ENCODE results near the gene NAA80. TPM values are rescaled to one million over a fixed set of nuclear protein-coding genes. Genes with fewer than 3 reads are reported as not detected.

The NAA80 gene
- polyA plus RNA-seq, 1 donor from 2014 or later, result 4.6 TPM

- H3K9me2 ChIP-seq (ENCODE audit: insufficient read depth, low read length), result no peaks in the 10 kb centered on the region
- H3K9ac ChIP-seq (ENCODE audit: low read length), result no peak overlapping the region
- H3K36me3 ChIP-seq (ENCODE audit: insufficient read depth, low read length), result no peaks in the 10 kb centered on the region
- H2AFZ ChIP-seq (ENCODE audit: low read depth, low read length), result no peak overlapping the region
- no peak overlapping the region for H3K27ac ChIP-seq (ENCODE audit: low read length)
- no peaks in the 10 kb centered on the region for H3K9me3 ChIP-seq (ENCODE audit: low read length)
- H3K27me3 ChIP-seq (ENCODE audit: insufficient read depth, low read depth, low read length), result peaks cover 23% of the 10 kb centered on the region
- no peaks in the 10 kb centered on the region for H4K20me1 ChIP-seq (ENCODE audit: insufficient read depth)
- H3K4me2 ChIP-seq (ENCODE audit: low read length), result no peak overlapping the region
- no peaks in the 10 kb centered on the region for H3K79me2 ChIP-seq (replicated peaks; ENCODE audit: insufficient read depth, low read length)
- H3K4me3 ChIP-seq (ENCODE audit: low read length), result no peak overlapping the region
- TF ChIP-seq TAF1 (IDR thresholded peaks at IDR 0.05; ENCODE audit: low read depth), result no peak
- TF ChIP-seq MXI1 (conservative IDR thresholded peaks at IDR 0.05; ENCODE audit: poor library complexity, severe bottlenecking), result no peak
- no peak for TF ChIP-seq RAD21 (conservative IDR thresholded peaks at IDR 0.05)
- TF ChIP-seq SMC3 (conservative IDR thresholded peaks at IDR 0.05; ENCODE audit: poor library complexity), result no peak
- no peak for TF ChIP-seq CTCF (IDR thresholded peaks at IDR 0.05; ENCODE audit: poor library complexity, severe bottlenecking)
- no peak for TF ChIP-seq REST (IDR thresholded peaks at IDR 0.05; ENCODE audit: borderline replicate concordance)
- TF ChIP-seq EP300 (conservative IDR thresholded peaks at IDR 0.05; ENCODE audit: poor library complexity, severe bottlenecking), result no peak
- TF ChIP-seq EZH2 (IDR thresholded peaks at IDR 0.05; ENCODE audit: borderline replicate concordance, insufficient read depth, low read length, poor library complexity, severe bottlenecking), result no peak
- TF ChIP-seq POLR2AphosphoS5 (IDR thresholded peaks at IDR 0.05), result no peak
- no peaks in the 10 kb centered on the region for H3F3A ChIP-seq (ENCODE audit: insufficient read depth, low read length, poor library complexity, severe bottlenecking)
These were observed 20.9 kb downstream of the NAA80 start for GRCh38 chr3:50278123-50278879.

- no peak for TF ChIP-seq CTCF (IDR thresholded peaks at IDR 0.05; ENCODE audit: poor library complexity, severe bottlenecking)
- no peak for TF ChIP-seq TAF1 (IDR thresholded peaks at IDR 0.05; ENCODE audit: low read depth)
- TF ChIP-seq EZH2 (IDR thresholded peaks at IDR 0.05; ENCODE audit: borderline replicate concordance, insufficient read depth, low read length, poor library complexity, severe bottlenecking), result no peak
- TF ChIP-seq SMC3 (conservative IDR thresholded peaks at IDR 0.05; ENCODE audit: poor library complexity), result no peak
- no peak for TF ChIP-seq MXI1 (conservative IDR thresholded peaks at IDR 0.05; ENCODE audit: poor library complexity, severe bottlenecking)
- no peak for TF ChIP-seq EP300 (conservative IDR thresholded peaks at IDR 0.05; ENCODE audit: poor library complexity, severe bottlenecking)
- TF ChIP-seq REST (IDR thresholded peaks at IDR 0.05; ENCODE audit: borderline replicate concordance), result no peak
- no peak for TF ChIP-seq POLR2AphosphoS5 (IDR thresholded peaks at IDR 0.05)
- TF ChIP-seq RAD21 (conservative IDR thresholded peaks at IDR 0.05), result no peak
- Histone ChIP-seq H2AFZ (ENCODE audit: low read depth, low read length) (no peak overlapping the region), H3F3A (ENCODE audit: insufficient read depth, low read length, poor library complexity, severe bottlenecking) (no peaks in the 10 kb centered on the region), H3K36me3 (ENCODE audit: insufficient read depth, low read length) (no peaks in the 10 kb centered on the region), H3K27ac (ENCODE audit: low read length) (no peak overlapping the region), H3K27me3 (ENCODE audit: insufficient read depth, low read depth, low read length) (peaks cover 23% of the 10 kb centered on the region), H4K20me1 (ENCODE audit: insufficient read depth) (no peaks in the 10 kb centered on the region), H3K4me3 (ENCODE audit: low read length) (no peak overlapping the region), H3K9me3 (ENCODE audit: low read length) (no peaks in the 10 kb centered on the region), H3K4me2 (ENCODE audit: low read length) (no peak overlapping the region), H3K79me2 (replicated peaks; ENCODE audit: insufficient read depth, low read length) (no peaks in the 10 kb centered on the region), H3K9ac (ENCODE audit: low read length) (no peak overlapping the region), H3K9me2 (ENCODE audit: insufficient read depth, low read length) (no peaks in the 10 kb centered on the region)
These were observed 22.5 kb downstream of the NAA80 start for GRCh38 chr3:50276762-50277101.

Data from neural cell (in vitro differentiated cells).